Activated T-helper 9 cell treated with anti-CD3 and anti-CD28 coated beads, Interleukin-2, amount 50 U/mL, for 16 hours (primary cell): ENCODE results near the gene DAB2.
"Not testable (repeated sequence)": the region's sequence is repeated elsewhere in the genome, so short reads cannot be mapped to it uniquely, and the experiment has no call there.

Experiments
- DNase-seq: peaks from one replicate; pipeline ENCODE4 v3.0.0-alpha.2; 2020; ENCODE audit warnings: low read depth

The DAB2 gene

DNA sequence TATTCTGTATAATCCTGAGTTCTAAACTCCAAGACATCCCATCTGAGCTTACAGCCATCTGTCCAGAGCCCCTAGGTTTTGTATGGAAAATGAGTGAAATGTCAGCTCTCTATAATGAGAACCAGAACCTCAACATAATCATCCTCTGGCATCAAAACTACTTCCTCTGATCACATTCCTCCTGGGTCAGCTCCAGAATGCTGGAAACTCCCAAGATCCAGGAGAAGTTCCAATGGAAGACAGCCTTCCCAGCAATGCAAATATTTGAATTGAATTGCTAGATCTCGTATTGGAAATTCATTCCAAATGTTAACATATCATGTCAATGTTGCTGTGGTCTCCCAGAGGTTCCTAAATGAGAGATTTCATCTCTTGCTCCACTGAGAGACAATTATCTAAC, 84.3 kb downstream of the DAB2 start:
- no peak for DNase-seq

DNA sequence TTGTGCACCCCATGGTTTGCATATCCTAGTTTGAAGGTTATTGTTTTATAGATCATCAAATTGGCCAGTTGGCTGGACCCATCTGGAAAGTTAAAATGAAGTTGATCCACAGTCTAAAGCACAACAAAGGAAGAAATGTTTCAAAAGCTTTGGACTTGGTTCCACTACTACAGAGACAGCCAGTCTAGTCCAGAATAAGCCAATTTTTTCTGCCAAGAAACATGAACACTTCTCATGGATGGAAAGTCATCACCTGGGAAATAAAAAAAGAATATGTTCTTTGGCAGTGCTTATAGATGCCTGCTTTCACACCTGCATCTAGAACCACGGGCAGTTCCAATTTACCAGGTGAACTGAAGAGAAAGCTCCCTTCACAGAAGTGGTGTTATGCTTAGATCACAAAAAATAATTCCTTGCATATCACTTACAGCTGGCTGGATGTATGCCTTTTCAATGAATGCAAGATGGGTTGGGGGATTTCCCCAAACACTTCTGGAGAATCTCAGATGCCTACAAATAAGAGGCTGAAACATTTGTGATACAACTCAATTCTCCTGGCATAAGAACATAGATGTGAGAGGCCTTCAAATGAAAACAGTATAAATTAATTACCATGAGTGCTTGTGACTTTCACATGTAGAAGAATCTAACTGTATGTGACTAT, 87.4 kb downstream of the DAB2 start:
- DNase-seq: no peak

DNA sequence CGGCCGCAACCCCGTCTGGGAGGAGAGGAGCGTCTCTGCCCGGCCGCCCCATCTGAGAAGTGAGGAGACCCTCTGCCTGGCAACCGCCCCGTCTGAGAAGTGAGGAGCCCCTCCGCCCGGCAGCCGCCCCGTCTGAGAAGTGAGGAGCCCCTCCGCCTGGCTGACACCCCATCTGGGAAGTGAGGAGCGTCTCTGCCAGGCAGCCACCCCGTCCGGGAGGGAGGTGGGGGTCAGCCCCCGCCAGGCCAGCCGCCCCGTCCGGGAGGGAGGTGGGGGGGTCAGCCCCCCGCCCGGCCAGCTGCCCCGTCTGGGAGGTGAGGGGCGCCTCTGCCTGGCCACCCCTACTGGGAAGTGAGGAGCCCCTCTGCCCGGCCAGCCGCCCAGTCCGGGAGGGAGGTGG, 90.5 kb downstream of the DAB2 start:
- not testable (repeated sequence) for DNase-seq

- no peak for DNase-seq
These were observed 91.7 kb downstream of the DAB2 start for GRCh38 chr5:39333104-39333503.

DNA sequence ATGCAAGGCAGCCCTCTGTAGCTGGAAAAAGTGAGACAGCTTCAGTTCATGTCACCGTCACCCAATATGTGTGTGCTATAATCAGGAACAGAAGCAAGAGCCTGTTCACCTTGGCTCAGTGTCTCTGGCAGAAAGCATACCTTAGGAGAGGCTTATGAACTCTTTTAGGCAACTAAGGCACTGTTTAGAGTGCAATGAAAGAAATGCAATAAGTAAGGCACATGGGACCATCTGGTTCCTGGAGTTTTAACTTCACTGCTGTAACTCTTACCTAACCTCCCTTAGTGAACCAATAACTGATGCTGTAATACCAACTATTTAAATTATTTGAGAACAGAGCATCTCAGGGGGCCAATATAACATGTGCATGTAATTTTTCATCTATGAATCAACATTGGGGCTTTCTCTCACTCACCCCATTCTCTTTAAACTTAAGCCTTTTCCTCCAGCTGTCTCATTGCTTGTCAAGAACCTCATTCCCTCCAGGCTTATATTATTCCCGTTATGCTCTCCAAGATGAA, 92.9 kb downstream of the DAB2 start:
- no peak for DNase-seq

DNA sequence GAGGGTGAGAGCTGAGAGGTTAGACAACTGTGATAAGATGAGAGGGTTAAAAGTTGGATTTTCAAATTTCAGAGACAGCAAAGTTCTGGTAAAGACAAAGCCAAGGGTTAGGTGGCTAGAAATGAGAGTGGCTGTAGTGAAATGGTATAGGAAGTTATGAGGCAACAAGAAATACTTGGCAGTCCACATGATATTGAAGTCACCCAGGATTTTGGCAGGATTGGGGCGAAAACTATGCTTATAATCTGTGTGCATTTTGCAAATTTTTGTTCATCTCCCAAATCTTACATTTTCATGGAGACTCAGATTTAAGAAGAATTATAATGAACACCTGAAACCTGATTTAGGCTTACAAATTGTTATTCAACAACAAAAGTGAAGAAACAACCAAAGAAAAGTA, 96.0 kb downstream of the DAB2 start:
- no peak for DNase-seq

- DNase-seq: no peak
These were observed 101.2 kb downstream of the DAB2 start for GRCh38 chr5:39323542-39323941.
